Measurements from ENCODE around the gene MAMDC2. TPM values are rescaled to one million over a fixed set of nuclear protein-coding genes. Genes with fewer than 3 reads are reported as not detected.

Gene MAMDC2
- total RNA-seq, 1 experiment from 2014 or later: 0.26 TPM

DNA sequence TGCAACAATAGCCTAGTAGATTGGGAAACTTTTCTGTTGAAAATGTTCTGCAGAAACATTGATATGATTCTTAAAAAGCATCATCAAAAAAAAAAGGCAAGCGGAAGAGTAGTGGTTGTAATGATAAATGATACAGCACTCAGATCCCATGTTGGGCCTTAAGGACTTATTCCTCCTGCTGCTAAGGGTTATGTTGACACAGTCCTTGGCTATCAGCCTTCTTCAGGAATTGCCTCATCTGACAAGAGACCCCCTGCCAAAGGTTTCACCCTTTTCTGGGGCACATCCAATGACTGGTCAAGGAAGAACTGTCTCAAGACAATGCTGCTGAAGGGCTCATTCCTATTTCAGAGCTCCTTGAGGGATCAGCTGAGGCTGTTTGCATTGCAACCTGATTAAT lies 44.3 kb upstream of the MAMDC2 start:
- H3K27ac Mint-ChIP-seq (ENCODE audit: unreplicated experiment): no peak overlapping the region
- H3K4me1 Mint-ChIP-seq (ENCODE audit: low read depth, unreplicated experiment): no peaks in the 10 kb centered on the region
- H3K9me3 Mint-ChIP-seq (ENCODE audit: low read depth, unreplicated experiment): no peaks in the 10 kb centered on the region
- DNase-seq: no peak
- CTCF ChIA-PET: interaction anchor here (0.7 kb wide), 1 partner anchor 547 kb away, joined by 3 read pairs; no protein-coding TSS in a partner anchor
- BruUV-seq (replicated peaks): no TSS peak
- intact Hi-C loops (cut with micrococcal nuclease; ENCODE audit: unreplicated experiment): no loop called here
- no peaks in the 10 kb centered on the region for H3K27me3 Mint-ChIP-seq (ENCODE audit: unreplicated experiment)
- H3K36me3 Mint-ChIP-seq (ENCODE audit: insufficient read depth, unreplicated experiment): no peaks in the 10 kb centered on the region
- H3K4me3 Mint-ChIP-seq (ENCODE audit: low read depth, unreplicated experiment): no peak overlapping the region
- TF ChIP-seq, protein P1, sequence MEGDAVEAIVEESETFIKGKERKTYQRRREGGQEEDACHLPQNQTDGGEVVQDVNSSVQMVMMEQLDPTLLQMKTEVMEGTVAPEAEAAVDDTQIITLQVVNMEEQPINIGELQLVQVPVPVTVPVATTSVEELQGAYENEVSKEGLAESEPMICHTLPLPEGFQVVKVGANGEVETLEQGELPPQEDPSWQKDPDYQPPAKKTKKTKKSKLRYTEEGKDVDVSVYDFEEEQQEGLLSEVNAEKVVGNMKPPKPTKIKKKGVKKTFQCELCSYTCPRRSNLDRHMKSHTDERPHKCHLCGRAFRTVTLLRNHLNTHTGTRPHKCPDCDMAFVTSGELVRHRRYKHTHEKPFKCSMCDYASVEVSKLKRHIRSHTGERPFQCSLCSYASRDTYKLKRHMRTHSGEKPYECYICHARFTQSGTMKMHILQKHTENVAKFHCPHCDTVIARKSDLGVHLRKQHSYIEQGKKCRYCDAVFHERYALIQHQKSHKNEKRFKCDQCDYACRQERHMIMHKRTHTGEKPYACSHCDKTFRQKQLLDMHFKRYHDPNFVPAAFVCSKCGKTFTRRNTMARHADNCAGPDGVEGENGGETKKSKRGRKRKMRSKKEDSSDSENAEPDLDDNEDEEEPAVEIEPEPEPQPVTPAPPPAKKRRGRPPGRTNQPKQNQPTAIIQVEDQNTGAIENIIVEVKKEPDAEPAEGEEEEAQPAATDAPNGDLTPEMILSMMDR (IDR thresholded peaks at IDR 0.05; ENCODE audit: unreplicated experiment): no peak

DNA sequence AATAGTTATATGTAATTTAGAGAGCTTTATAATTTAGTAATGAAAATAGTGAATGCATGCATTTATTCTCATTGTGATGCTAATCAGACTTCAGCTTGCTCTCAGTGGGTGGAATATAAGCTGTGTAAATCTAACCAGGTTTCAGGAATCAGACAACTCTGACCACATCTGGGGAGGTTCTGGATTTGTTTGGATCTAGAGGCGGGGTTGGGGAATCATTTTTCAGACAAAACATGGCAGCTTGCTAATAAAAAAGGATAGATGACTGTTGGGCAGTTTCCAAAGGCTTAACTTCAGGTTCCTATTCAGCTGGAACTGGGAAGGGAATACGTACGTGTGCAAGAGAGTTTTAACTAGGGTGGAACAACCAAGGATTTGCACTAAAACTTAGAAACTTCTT lies 43.2 kb upstream of the MAMDC2 start:
- Mint-ChIP-seq H3K4me1 (ENCODE audit: low read depth, unreplicated experiment) (no peaks in the 10 kb centered on the region), H3K27me3 (ENCODE audit: unreplicated experiment) (no peaks in the 10 kb centered on the region), H3K4me3 (ENCODE audit: low read depth, unreplicated experiment) (no peak overlapping the region), H3K9me3 (ENCODE audit: low read depth, unreplicated experiment) (no peaks in the 10 kb centered on the region), H3K36me3 (ENCODE audit: insufficient read depth, unreplicated experiment) (no peaks in the 10 kb centered on the region), H3K27ac (ENCODE audit: unreplicated experiment) (no peak overlapping the region)
- intact Hi-C loops (cut with micrococcal nuclease; ENCODE audit: unreplicated experiment): no loop called here
- TF ChIP-seq, protein P1 (IDR thresholded peaks at IDR 0.05; ENCODE audit: unreplicated experiment): no peak
- CTCF ChIA-PET: no interaction called here
- no peak for DNase-seq
- BruUV-seq (replicated peaks): no TSS peak

DNA sequence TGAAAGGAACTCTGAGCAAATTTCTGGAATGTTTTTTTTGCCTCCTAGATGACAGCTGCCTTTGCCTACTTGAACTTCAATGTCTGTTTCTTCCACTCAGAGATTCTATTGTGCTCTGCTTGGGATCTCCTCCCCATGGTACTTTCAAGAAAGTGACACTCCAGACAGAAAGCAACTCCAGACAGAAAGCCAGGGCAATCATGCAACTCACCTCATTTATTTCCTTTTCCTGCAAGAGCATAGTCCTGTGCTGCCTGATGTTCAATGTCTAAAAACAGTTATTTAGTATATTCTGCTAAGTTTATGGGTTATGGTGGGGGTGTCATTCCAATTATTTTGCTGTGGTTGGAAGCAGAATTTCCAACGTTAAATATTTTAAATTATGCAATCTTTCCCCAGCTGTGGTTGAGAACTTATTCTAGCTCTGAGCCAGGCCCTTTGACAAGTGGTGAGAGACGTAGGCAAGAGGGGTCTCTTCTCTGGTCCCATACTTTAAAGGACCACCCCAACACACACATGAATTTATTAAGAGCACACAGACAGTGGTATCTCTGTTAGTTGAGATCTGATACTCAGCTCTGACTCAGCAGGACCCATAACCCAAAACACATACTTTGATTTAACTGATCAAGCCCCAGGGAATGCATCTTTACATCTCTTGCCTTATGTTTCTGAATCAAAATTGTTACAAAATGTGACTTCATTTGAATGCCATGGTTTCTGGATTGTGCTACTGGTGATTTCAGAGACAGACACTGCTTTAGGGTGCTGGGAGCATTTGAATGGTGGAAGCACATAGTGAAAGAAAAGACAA lies 39.5 kb upstream of the MAMDC2 start:
- H3K27ac Mint-ChIP-seq (ENCODE audit: unreplicated experiment): no peak overlapping the region
- no TSS peak for BruUV-seq (replicated peaks)

DNA sequence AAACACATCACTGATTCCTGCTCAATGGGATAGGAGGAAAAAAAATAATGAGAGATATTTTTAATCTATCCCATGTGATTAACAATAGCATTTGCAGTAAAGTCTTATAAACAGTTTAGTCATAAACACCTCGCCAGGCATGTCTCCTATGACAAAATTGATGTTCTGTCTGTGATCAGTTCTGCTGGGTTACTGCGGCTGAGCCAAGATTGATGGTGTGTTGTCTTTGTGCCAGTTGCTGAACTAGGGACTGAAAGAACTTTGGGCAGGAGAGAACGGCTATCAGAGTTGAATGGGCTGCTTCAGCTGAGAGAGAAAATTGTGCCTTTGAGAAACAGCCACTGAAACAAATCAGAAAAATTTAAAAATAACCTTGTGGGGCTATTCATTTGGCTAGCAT lies 37.3 kb upstream of the MAMDC2 start:
- no peak for DNase-seq
- intact Hi-C loops (cut with micrococcal nuclease; ENCODE audit: unreplicated experiment): no loop called here
- CTCF ChIA-PET: no interaction called here
- no peaks in the 10 kb centered on the region for H3K36me3 Mint-ChIP-seq (ENCODE audit: insufficient read depth, unreplicated experiment)
- H3K27me3 Mint-ChIP-seq (ENCODE audit: unreplicated experiment): no peaks in the 10 kb centered on the region
- no peak overlapping the region for H3K4me3 Mint-ChIP-seq (ENCODE audit: low read depth, unreplicated experiment)
- TF ChIP-seq, protein P1 (IDR thresholded peaks at IDR 0.05; ENCODE audit: unreplicated experiment): no peak
- H3K4me1 Mint-ChIP-seq (ENCODE audit: low read depth, unreplicated experiment): no peaks in the 10 kb centered on the region
- no TSS peak for BruUV-seq (replicated peaks)
- H3K9me3 Mint-ChIP-seq (ENCODE audit: low read depth, unreplicated experiment): no peaks in the 10 kb centered on the region
- H3K27ac Mint-ChIP-seq (ENCODE audit: unreplicated experiment): no peak overlapping the region

More for the DNA sequence above, 39.5 kb upstream of the MAMDC2 start:
- H3K36me3 Mint-ChIP-seq (ENCODE audit: insufficient read depth, unreplicated experiment): no peaks in the 10 kb centered on the region
- DNase-seq: no peak
- no peaks in the 10 kb centered on the region for H3K9me3 Mint-ChIP-seq (ENCODE audit: low read depth, unreplicated experiment)
- CTCF ChIA-PET: no interaction called here
- intact Hi-C loops (cut with micrococcal nuclease; ENCODE audit: unreplicated experiment): no loop called here
- TF ChIP-seq, protein P1 (IDR thresholded peaks at IDR 0.05; ENCODE audit: unreplicated experiment): no peak
- H3K27me3 Mint-ChIP-seq (ENCODE audit: unreplicated experiment): no peaks in the 10 kb centered on the region
- H3K4me1 Mint-ChIP-seq (ENCODE audit: low read depth, unreplicated experiment): no peaks in the 10 kb centered on the region
- no peak overlapping the region for H3K4me3 Mint-ChIP-seq (ENCODE audit: low read depth, unreplicated experiment)

All from Calu3 (cell line).